ENCODE data around the gene ARHGAP24. TPM values are rescaled to one million over a fixed set of nuclear protein-coding genes. Genes with fewer than 3 reads are reported as not detected.

Gene ARHGAP24
- total RNA-seq, 1 donor from 2014 or later = 15.0 TPM

- no peak for DNase-seq (ENCODE audit: low spot score in 2 of 2, unreplicated experiment in 2 of 2)
- H3K4me3 Mint-ChIP-seq = no peak overlapping the region
- H3K36me3 Mint-ChIP-seq = no peaks in the 10 kb centered on the region
- no peak for TF ChIP-seq CTCF (IDR thresholded peaks at IDR 0.05; ENCODE audit: unreplicated experiment)
- no peaks in the 10 kb centered on the region for H3K27me3 Mint-ChIP-seq (ENCODE audit: low read depth)
- H3K27ac Mint-ChIP-seq = no peak overlapping the region
- peaks cover 48% of the 10 kb centered on the region for H3K4me1 Mint-ChIP-seq
- peaks cover 4% of the 10 kb centered on the region for H3K9me3 Mint-ChIP-seq
These were observed 349.4 kb downstream of the ARHGAP24 start for GRCh38 chr4:85824166-85824945.

- H3K4me1 Mint-ChIP-seq = peaks cover 51% of the 10 kb centered on the region
- no peak for TF ChIP-seq CTCF (IDR thresholded peaks at IDR 0.05; ENCODE audit: unreplicated experiment)
- no peaks in the 10 kb centered on the region for H3K36me3 Mint-ChIP-seq
- no peak overlapping the region for H3K4me3 Mint-ChIP-seq
- H3K27me3 Mint-ChIP-seq (ENCODE audit: low read depth) = no peaks in the 10 kb centered on the region
- peak overlapping the region; percentile 87 for H3K27ac Mint-ChIP-seq
- DNase-seq (ENCODE audit: low spot score in 2 of 2, unreplicated experiment in 2 of 2) = no peak
- no peaks in the 10 kb centered on the region for H3K9me3 Mint-ChIP-seq
These were observed 351.2 kb downstream of the ARHGAP24 start for GRCh38 chr4:85826060-85826678.

GRCh38 chr4:85828027-85828890, 353.3 kb downstream of the ARHGAP24 start:
- Mint-ChIP-seq H3K27ac (peak overlapping the region; percentile 96), H3K4me1 (peaks cover 53% of the 10 kb centered on the region), H3K4me3 (peak overlapping the region; percentile 54), H3K27me3 (ENCODE audit: low read depth) (no peaks in the 10 kb centered on the region), H3K9me3 (no peaks in the 10 kb centered on the region), H3K36me3 (no peaks in the 10 kb centered on the region)
- no peak for DNase-seq (ENCODE audit: low spot score in 2 of 2, unreplicated experiment in 2 of 2)
- no peak for TF ChIP-seq CTCF (IDR thresholded peaks at IDR 0.05; ENCODE audit: unreplicated experiment)

DNA sequence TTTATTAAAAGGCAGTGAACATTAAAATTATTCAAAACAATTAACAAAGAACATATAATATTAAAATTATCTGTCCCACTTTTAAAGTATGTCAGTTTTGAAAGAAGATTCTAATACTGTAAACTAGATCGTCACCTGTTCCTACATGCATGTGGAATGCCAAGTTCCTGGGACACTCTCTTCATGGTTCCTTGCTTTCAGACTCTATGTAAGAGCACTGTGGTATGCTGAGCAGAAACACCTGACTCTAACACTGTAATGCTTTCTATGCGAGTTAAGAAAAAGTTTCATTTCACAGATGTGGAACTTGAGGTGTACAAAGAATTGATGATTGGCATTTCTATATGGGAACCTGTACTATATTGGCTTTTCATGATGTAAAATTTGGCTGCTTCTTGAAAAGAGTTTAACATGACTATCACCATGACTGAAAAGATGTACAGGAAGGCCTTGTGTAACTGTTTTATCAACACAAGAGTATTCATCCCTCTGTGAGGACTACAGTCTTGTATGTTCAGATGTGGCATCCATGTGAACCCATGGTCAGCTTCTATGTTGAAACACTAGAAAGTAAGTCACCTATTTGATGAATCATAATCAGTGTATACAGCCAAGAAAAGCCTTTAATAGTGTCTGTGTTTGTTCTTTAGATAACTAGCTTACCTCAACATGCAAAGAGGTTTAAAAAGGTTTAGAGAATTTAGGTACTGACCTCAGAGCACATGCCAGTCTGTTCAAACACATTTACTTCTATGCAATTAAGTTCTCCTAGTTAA, 354.5 kb downstream of the ARHGAP24 start:
- peaks cover 46% of the 10 kb centered on the region for H3K4me1 Mint-ChIP-seq
- DNase-seq (ENCODE audit: low spot score in 2 of 2, unreplicated experiment in 2 of 2) = no peak
- TF ChIP-seq CTCF (IDR thresholded peaks at IDR 0.05; ENCODE audit: unreplicated experiment) = no peak
- no peak overlapping the region for H3K4me3 Mint-ChIP-seq
- no peak overlapping the region for H3K27ac Mint-ChIP-seq
- no peaks in the 10 kb centered on the region for H3K9me3 Mint-ChIP-seq
- H3K27me3 Mint-ChIP-seq (ENCODE audit: low read depth) = no peaks in the 10 kb centered on the region
- H3K36me3 Mint-ChIP-seq = no peaks in the 10 kb centered on the region

DNA sequence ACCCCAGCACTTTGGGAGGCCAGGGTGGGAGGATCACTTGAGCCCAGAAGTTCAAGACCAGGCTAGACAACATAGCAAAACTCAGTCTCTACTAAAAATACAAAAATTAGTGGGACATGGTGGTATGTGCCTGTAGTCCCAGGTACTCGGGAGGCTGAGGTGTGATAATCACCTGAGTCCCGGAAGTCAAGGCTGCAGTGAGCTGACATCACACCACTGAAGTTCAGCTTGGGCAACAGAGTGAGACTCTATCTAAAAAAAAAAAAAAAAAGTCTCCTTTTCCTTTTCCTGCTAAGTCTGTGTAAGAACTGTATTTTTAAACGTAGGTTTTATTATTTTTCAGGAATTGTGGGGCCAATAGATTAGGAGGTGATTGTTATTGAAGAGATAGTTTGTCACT, 356.7 kb downstream of the ARHGAP24 start:
- no peak for TF ChIP-seq CTCF (IDR thresholded peaks at IDR 0.05; ENCODE audit: unreplicated experiment)
- no peaks in the 10 kb centered on the region for H3K27me3 Mint-ChIP-seq (ENCODE audit: low read depth)
- no peak overlapping the region for H3K4me3 Mint-ChIP-seq
- H3K27ac Mint-ChIP-seq = no peak overlapping the region
- DNase-seq (ENCODE audit: low spot score in 2 of 2, unreplicated experiment in 2 of 2) = no peak
- no peaks in the 10 kb centered on the region for H3K9me3 Mint-ChIP-seq
- peaks cover 30% of the 10 kb centered on the region for H3K4me1 Mint-ChIP-seq
- H3K36me3 Mint-ChIP-seq = no peaks in the 10 kb centered on the region

All from mesothelial cell of epicardium (in vitro differentiated cells).